GM13976 (cell line): ENCODE measurements around the gene GARNL3.

ENCODE experiments used
- DNase-seq: peaks from one replicate; pipeline ENCODE4 v3.0.0; 2012; ENCODE audit warnings: low spot score
- in situ Hi-C: fragments of 300-500 bp; cut with MboI; formaldehyde crosslinking; loops from one replicate; pipeline ENCODE4 v1.12.0; 2022; ENCODE audit warnings: low sequenced_read_pairs, mixed read lengths, inconsistent platforms; ENCODE audit not compliant: unreplicated experiment
- TF ChIP-seq, protein P1 (sequence below): IDR thresholded peaks from 2 replicates; pipeline ENCODE4 v1.5.1; 2012; ENCODE audit warnings: borderline replicate concordance, mild to moderate bottlenecking; ENCODE audit not compliant: insufficient read depth; ENCODE audit errors: extremely low read depth, missing control alignments, control extremely low read depth

Gene GARNL3

GRCh38 chr9:127368852-127369402 lies 104.4 kb downstream of the GARNL3 start:
- TF ChIP-seq, protein P1, sequence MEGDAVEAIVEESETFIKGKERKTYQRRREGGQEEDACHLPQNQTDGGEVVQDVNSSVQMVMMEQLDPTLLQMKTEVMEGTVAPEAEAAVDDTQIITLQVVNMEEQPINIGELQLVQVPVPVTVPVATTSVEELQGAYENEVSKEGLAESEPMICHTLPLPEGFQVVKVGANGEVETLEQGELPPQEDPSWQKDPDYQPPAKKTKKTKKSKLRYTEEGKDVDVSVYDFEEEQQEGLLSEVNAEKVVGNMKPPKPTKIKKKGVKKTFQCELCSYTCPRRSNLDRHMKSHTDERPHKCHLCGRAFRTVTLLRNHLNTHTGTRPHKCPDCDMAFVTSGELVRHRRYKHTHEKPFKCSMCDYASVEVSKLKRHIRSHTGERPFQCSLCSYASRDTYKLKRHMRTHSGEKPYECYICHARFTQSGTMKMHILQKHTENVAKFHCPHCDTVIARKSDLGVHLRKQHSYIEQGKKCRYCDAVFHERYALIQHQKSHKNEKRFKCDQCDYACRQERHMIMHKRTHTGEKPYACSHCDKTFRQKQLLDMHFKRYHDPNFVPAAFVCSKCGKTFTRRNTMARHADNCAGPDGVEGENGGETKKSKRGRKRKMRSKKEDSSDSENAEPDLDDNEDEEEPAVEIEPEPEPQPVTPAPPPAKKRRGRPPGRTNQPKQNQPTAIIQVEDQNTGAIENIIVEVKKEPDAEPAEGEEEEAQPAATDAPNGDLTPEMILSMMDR = no peak

DNA sequence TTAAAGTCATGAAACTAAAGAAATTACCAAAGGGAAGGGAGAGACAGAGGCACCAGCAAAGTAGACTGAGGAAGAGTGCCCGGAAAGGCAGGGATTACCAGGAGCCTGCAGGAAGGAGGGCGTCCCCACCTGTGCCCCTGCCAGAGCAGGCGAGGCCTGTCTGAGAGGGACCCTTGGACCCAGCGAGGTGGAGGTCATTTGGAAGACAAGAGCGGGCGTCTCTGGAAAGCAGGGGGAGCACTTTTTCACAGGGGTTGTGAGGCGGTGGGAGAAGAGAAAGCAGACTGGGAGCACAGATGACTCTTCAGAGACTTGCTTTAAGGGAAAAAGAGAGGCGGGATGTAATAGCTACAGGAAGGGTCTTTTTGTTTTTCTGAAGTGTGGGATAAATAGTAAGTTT lies 104.9 kb downstream of the GARNL3 start:
- TF ChIP-seq, protein P1 = no peak
- in situ Hi-C loops = no loop called here
- no peak for DNase-seq

More at GRCh38 chr9:127368852-127369402, 104.4 kb downstream of the GARNL3 start:
- no peak for DNase-seq
- in situ Hi-C loops = no loop called here

DNA sequence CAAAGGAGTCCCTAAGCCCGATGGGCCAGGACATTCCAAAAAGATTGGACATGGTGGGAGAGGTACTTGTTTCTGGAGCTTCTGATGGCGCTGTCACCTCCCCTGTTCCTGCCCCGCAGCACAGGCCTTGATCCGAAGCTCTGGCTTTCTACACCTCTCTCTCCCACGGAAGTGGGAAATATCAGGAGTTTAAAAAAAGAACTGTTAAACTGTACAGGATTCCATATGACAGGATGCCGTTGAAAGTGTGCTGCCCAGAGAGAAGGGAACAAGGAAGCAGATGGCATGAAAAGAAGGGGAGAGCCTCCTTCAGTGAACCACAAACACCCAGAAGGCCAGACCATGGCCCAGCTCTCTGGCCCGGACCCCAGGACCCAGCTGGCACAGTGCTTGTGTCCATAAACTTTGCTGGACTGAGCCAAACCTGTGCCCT lies 105.6 kb downstream of the GARNL3 start:
- TF ChIP-seq, protein P1 = no peak
- DNase-seq = no peak
- in situ Hi-C loops = no loop called here

DNA sequence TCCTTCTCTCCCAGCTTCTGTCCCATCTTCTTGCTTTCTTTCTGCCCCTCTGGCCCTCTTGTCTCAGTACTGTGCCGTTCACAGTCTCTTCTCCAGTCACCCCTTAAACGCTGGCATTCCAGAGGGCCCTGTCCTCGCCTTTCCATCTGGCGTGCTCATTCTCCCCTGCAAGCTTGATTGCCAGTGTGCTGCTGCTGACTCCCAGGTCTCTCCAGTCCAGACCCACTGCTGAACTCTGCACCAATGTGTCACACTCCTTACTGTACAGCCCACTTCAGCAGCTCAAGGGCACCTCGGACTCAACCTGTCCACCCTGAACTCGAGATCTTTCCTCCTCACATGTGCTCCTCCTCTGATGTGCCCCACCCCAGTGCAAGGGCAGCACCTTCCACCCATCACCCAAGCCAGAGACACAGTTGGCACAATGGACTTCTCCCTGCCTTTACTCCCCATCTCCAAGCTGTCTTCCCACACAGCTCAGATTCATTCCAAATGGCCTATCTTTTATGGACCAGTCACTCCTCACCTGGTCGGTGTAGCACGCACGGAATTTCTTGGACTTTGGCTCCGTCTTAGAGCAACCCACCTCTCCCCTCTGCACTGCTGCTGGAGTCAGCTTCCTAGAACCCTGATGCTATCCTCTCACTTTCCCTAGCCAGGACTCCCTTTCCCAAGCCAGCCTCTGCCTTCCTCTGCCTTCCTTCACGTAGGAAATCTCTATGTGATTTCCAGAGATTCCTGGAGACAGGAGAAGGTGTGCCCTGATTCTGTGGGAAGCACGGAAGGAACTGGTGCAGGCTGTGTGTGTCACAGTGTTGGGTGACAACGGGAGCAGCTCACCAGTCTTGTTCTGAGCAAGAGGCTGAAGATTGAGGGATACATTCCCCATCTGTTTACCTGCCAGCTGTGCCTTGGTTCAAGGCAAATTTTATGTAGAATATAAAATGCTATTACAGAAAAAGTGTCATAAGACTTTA lies 106.4 kb downstream of the GARNL3 start:
- in situ Hi-C loops = no loop called here
- TF ChIP-seq, protein P1 = no peak
- DNase-seq = no peak

GRCh38 chr9:127380479-127380878 lies 115.9 kb downstream of the GARNL3 start:
- no peak for DNase-seq
- TF ChIP-seq, protein P1 = no peak
- in situ Hi-C loops = no loop called here

GRCh38 chr9:127382541-127382940 lies 118.0 kb downstream of the GARNL3 start:
- in situ Hi-C loops = no loop called here
- TF ChIP-seq, protein P1 = no peak
- no peak for DNase-seq
